Activated CD8-positive, alpha-beta memory T cell treated with anti-CD3 and anti-CD28 coated beads for 24 hours (primary cell): ENCODE measurements around the gene SMIM22.
"Not testable (repeated sequence)": the region's sequence is repeated elsewhere in the genome, so short reads cannot be mapped to it uniquely, and the experiment has no call there.

Experiments used
- DNase-seq: peaks from one replicate; pipeline ENCODE4 v3.0.0-alpha.2; 2020

SMIM22 gene

GRCh38 chr16:4769306-4769638 lies 25.9 kb upstream of the SMIM22 start:
- DNase-seq: no peak

- DNase-seq: no peak
Observed at GRCh38 chr16:4771646-4772045, 23.5 kb upstream of the SMIM22 start.

GRCh38 chr16:4772351-4772750 lies 22.8 kb upstream of the SMIM22 start:
- no peak for DNase-seq

GRCh38 chr16:4775005-4775404 lies 20.2 kb upstream of the SMIM22 start:
- no peak for DNase-seq

GRCh38 chr16:4776141-4776705 lies 18.9 kb upstream of the SMIM22 start:
- DNase-seq: no peak

GRCh38 chr16:4777339-4778049 lies 17.7 kb upstream of the SMIM22 start:
- no peak for DNase-seq

GRCh38 chr16:4778050-4778392 lies 17.1 kb upstream of the SMIM22 start:
- no peak for DNase-seq

- DNase-seq: no peak
Observed at GRCh38 chr16:4780235-4780634, 14.9 kb upstream of the SMIM22 start.

GRCh38 chr16:4783251-4783950 lies 11.8 kb upstream of the SMIM22 start:
- no peak for DNase-seq

GRCh38 chr16:4783951-4784336 lies 11.2 kb upstream of the SMIM22 start:
- no peak for DNase-seq

- not testable (repeated sequence) for DNase-seq
Observed at GRCh38 chr16:4784444-4784987, 10.7 kb upstream of the SMIM22 start.

GRCh38 chr16:4785758-4786433 lies 9.3 kb upstream of the SMIM22 start:
- DNase-seq: no peak

GRCh38 chr16:4787068-4787467 lies 8.1 kb upstream of the SMIM22 start:
- DNase-seq: no peak

GRCh38 chr16:4787627-4788482 lies 7.3 kb upstream of the SMIM22 start, which contains the start of gene SEPTIN12:
TSS of gene SEPTIN12 (minus strand) at chr16:4788345. CDS start at chr16:4787645, 700 bp downstream.
- no peak for DNase-seq

GRCh38 chr16:4788489-4788889 lies 6.7 kb upstream of the SMIM22 start:
- DNase-seq: no peak

- no peak for DNase-seq
Observed at GRCh38 chr16:4788910-4789309, 6.3 kb upstream of the SMIM22 start.

GRCh38 chr16:4790261-4790660 lies 4.9 kb upstream of the SMIM22 start:
- no peak for DNase-seq

- no peak for DNase-seq
Observed at GRCh38 chr16:4790871-4791270, 4.3 kb upstream of the SMIM22 start.

GRCh38 chr16:4792951-4793513 lies 2.1 kb upstream of the SMIM22 start:
- no peak for DNase-seq

GRCh38 chr16:4795828-4796572 lies 831 bp downstream of the SMIM22 start:
- DNase-seq: no peak
